Measurements from ENCODE around the gene COA6.

- TF ChIP-seq ZNF274 (IDR thresholded peaks at IDR 0.05; ENCODE audit: low read depth, low read length) (no peak), SUZ12 (IDR thresholded peaks at IDR 0.05; ENCODE audit: extremely low read depth, insufficient read depth, insufficient read length) (no peak), YY1 (IDR thresholded peaks at IDR 0.05; ENCODE audit: insufficient read depth, insufficient read length) (no peak)
These were observed 41.7 kb upstream of the COA6 start for GRCh38 chr1:234331507-234331906.
